H1 (cell line): ENCODE data around the gene MAPK8IP2. TPM values are rescaled to one million over a fixed set of nuclear protein-coding genes. Genes with fewer than 3 reads are reported as not detected.

Experiments
- CTCF ChIA-PET: fragments of 300-600 bp; sonication (Branson Sonifier 250); formaldehyde crosslinking; loops from one replicate; lab custom pipeline; 2021; ENCODE audit not compliant: partially characterized antibody; lab: Charles Lee
- POLR2A ChIA-PET: fragments of 300-600 bp; sonication (Branson Sonifier 250); formaldehyde crosslinking; loops from one replicate; lab custom pipeline; 2021; ENCODE audit warnings: inconsistent platforms; ENCODE audit not compliant: partially characterized antibody; lab: Charles Lee
- DNase-seq, 2 experiments: peaks; one replicate each; pipeline versions ENCODE4 v3.0.0 to v3.0.0-alpha.2; 2010 to 2022; ENCODE audit warnings: low spot score in 2 of 2, low read depth in 1 of 2, mixed read lengths in 1 of 2
- FAIRE-seq: peaks from 2 replicates; lab custom pipeline; 2011; peaks lifted over from hg19 to GRCh38; lab: Jason Lieb, UNC
- H2AFZ ChIP-seq: 2 replicates; pipeline ENCODE4 v1.8.1; 2012; ENCODE audit warnings: low read length, inconsistent platforms
- H2AK5ac ChIP-seq: 2 replicates; pipeline ENCODE4 v1.6.1; 2013; ENCODE audit warnings: low read depth, low read length
- H2BK120ac ChIP-seq: replicated peaks from 2 replicates; pipeline ENCODE3; 2013; ENCODE audit warnings: low read depth, low read length, inconsistent platforms
- H2BK12ac ChIP-seq: 2 replicates; pipeline ENCODE4 v1.6.1; 2013; ENCODE audit warnings: low read depth, low read length
- H2BK15ac ChIP-seq: 2 replicates; pipeline ENCODE4 v1.6.1; 2013; ENCODE audit warnings: low read length
- H2BK20ac ChIP-seq: 2 replicates; pipeline ENCODE4 v1.6.1; 2013; ENCODE audit warnings: low read length
- H2BK5ac ChIP-seq: 2 replicates; pipeline ENCODE4 v1.6.1; 2013; ENCODE audit warnings: low read depth, low read length
- H3K14ac ChIP-seq: 2 replicates; pipeline ENCODE4 v1.6.1; 2013; ENCODE audit warnings: inconsistent platforms; ENCODE audit not compliant: insufficient read length
- H3K18ac ChIP-seq: 2 replicates; pipeline ENCODE4 v1.6.1; 2013; ENCODE audit warnings: low read length; ENCODE audit errors: extremely low read depth
- H3K23ac ChIP-seq: 2 replicates; pipeline ENCODE4 v1.6.1; 2013; ENCODE audit warnings: inconsistent platforms; ENCODE audit not compliant: insufficient read length
- H3K23me2 ChIP-seq: 2 replicates; pipeline ENCODE4 v1.6.1; 2013; ENCODE audit warnings: low read depth, low read length
- H3K27ac ChIP-seq: 2 replicates; pipeline ENCODE4 v1.6.1; 2011; ENCODE audit warnings: low read depth, low read length, inconsistent platforms
- H3K27me3 ChIP-seq, 4 experiments: replicated peaks in 1 of 4; 1 replicate in 1 of 4; 2 replicates in 3 of 4; pipeline versions ENCODE4 v1.6.1 to v1.8.1; 2011 to 2013; ENCODE audit warnings: low read length in 3 of 4, mild to moderate bottlenecking in 3 of 4, inconsistent platforms in 2 of 4, mixed read lengths in 2 of 4, moderate library complexity in 1 of 4; ENCODE audit not compliant: control insufficient read depth in 3 of 4, insufficient read depth in 3 of 4; ENCODE audit errors: extremely low read depth in 1 of 4
- H3K36me3 ChIP-seq, 4 experiments: 2 replicates each; pipeline versions ENCODE4 v1.6.1 to v1.8.1; 2011 to 2013; ENCODE audit warnings: mild to moderate bottlenecking in 4 of 4, low read length in 3 of 4, moderate library complexity in 2 of 4, control low read depth in 1 of 4, inconsistent platforms in 1 of 4; ENCODE audit not compliant: insufficient read depth in 4 of 4, control insufficient read depth in 2 of 4
- H3K4ac ChIP-seq: replicated peaks from 2 replicates; pipeline ENCODE3; 2013; ENCODE audit warnings: low read length, low read depth, mixed read lengths, inconsistent platforms; ENCODE audit not compliant: insufficient read length
- H3K4me1 ChIP-seq, 4 experiments: replicated peaks in 1 of 4; 1 replicate in 1 of 4; 2 replicates in 3 of 4; pipeline versions ENCODE4 v1.6.1 to v1.8.1; 2011 to 2013; ENCODE audit warnings: low read length in 3 of 4, inconsistent platforms in 2 of 4, mixed read lengths in 1 of 4; ENCODE audit not compliant: insufficient read depth in 4 of 4, control insufficient read depth in 3 of 4
- H3K4me2 ChIP-seq, 2 experiments: 2 replicates each; pipeline versions ENCODE4 v1.6.1 to v1.8.1; 2011 to 2013; ENCODE audit warnings: low read depth in 2 of 2, low read length in 2 of 2, control low read depth in 1 of 2, inconsistent platforms in 1 of 2, mild to moderate bottlenecking in 1 of 2; ENCODE audit not compliant: insufficient read depth in 1 of 2
- H3K4me3 ChIP-seq, 4 experiments: fragments of 200-600, 300-600 bp in 1 of 4; sonication (generic), shearing (Covaris generic), sonication (Bioruptor Twin) in 1 of 4; 2 replicates each; pipeline versions ENCODE4 v1.5.1 to v1.8.1; 2011 to 2016; ENCODE audit warnings: low read length in 4 of 4, low read depth in 3 of 4, control low read depth in 2 of 4, inconsistent platforms in 2 of 4, mild to moderate bottlenecking in 2 of 4, mixed read lengths in 1 of 4, moderate library complexity in 1 of 4; ENCODE audit not compliant: insufficient read depth in 2 of 4; ENCODE audit errors: extremely low read depth in 1 of 4
- H3K56ac ChIP-seq: replicated peaks from 2 replicates; pipeline ENCODE3; 2013; ENCODE audit warnings: low read depth, mild to moderate bottlenecking, mixed read lengths, low read length, inconsistent platforms; ENCODE audit not compliant: insufficient read length
- H3K79me1 ChIP-seq: 2 replicates; pipeline ENCODE4 v1.6.1; 2013; ENCODE audit warnings: low read depth, low read length, control low read depth
- H3K79me2 ChIP-seq, 2 experiments: 2 replicates each; pipeline versions ENCODE4 v1.6.1 to v1.8.1; 2012 to 2013; ENCODE audit warnings: low read length in 2 of 2, mild to moderate bottlenecking in 2 of 2, inconsistent platforms in 1 of 2; ENCODE audit not compliant: insufficient read depth in 2 of 2, control insufficient read depth in 1 of 2
- H3K9ac ChIP-seq, 4 experiments: replicated peaks in 1 of 4; 1 replicate in 1 of 4; 2 replicates in 3 of 4; pipeline versions ENCODE4 v1.6.1 to v1.8.1; 2011 to 2013; ENCODE audit warnings: low read depth in 3 of 4, low read length in 3 of 4, control low read depth in 2 of 4, mild to moderate bottlenecking in 2 of 4, moderate library complexity in 2 of 4, inconsistent platforms in 1 of 4; ENCODE audit errors: extremely low read depth in 1 of 4
- H3K9me3 ChIP-seq, 2 experiments: 2 replicates each; pipeline versions ENCODE4 v1.6.1 to v1.8.1; 2012 to 2013; ENCODE audit warnings: mild to moderate bottlenecking in 2 of 2, moderate library complexity in 2 of 2, control low read depth in 1 of 2, inconsistent platforms in 1 of 2, low read depth in 1 of 2, low read length in 1 of 2, mixed read lengths in 1 of 2; ENCODE audit not compliant: insufficient read depth in 2 of 2
- H4K20me1 ChIP-seq, 2 experiments: replicated peaks in 1 of 2; 2 replicates each; pipeline versions ENCODE3 to v1.8.1; 2011 to 2013; ENCODE audit warnings: inconsistent platforms in 2 of 2, low read length in 2 of 2, mild to moderate bottlenecking in 1 of 2; ENCODE audit not compliant: insufficient read depth in 2 of 2, control insufficient read depth in 1 of 2
- H4K5ac ChIP-seq: 2 replicates; pipeline ENCODE4 v1.6.1; 2013; ENCODE audit warnings: low read length, low read depth, mixed read lengths, inconsistent platforms; ENCODE audit not compliant: insufficient read length
- H4K8ac ChIP-seq: 2 replicates; pipeline ENCODE4 v1.8.0; 2013; ENCODE audit warnings: mild to moderate bottlenecking, moderate library complexity, low read length, inconsistent platforms; ENCODE audit not compliant: insufficient read depth; ENCODE audit errors: extremely low read depth
- H4K91ac ChIP-seq: replicated peaks from 2 replicates; pipeline ENCODE3; 2013; ENCODE audit warnings: low read length, mixed read lengths, inconsistent platforms; ENCODE audit not compliant: insufficient read length
- ASH2L ChIP-seq: fragments of 200-600, 300-600 bp; sonication (generic); IDR thresholded peaks from one replicate; pipeline ENCODE4 v1.7.1; 2017; ENCODE audit warnings: low read length
- EZH2 ChIP-seq: fragments of 200-600 bp; sonication (generic); IDR thresholded peaks from 2 replicates; pipeline ENCODE4 v1.7.1; 2012; ENCODE audit warnings: low read depth, mild to moderate bottlenecking, moderate library complexity, low read length, inconsistent platforms; ENCODE audit not compliant: severe bottlenecking
- POU5F1 ChIP-seq: IDR thresholded peaks from 2 replicates; pipeline ENCODE4 v1.6.1; 2011; ENCODE audit warnings: low read depth, mild to moderate bottlenecking, low read length, moderate library complexity
- RBBP5 ChIP-seq: IDR thresholded peaks from 2 replicates; pipeline ENCODE4 v1.7.1; 2012; ENCODE audit warnings: low read depth, mild to moderate bottlenecking, inconsistent platforms, low read length, moderate library complexity, borderline replicate concordance
- TCF12 ChIP-seq: IDR thresholded peaks from 2 replicates; pipeline ENCODE4 v1.6.1; 2011; ENCODE audit warnings: low read depth, mild to moderate bottlenecking, low read length
- USF2 ChIP-seq: IDR thresholded peaks from 2 replicates; pipeline ENCODE4 v1.6.1; 2011; ENCODE audit warnings: low read length, improper control_type of control experiment
- YY1 ChIP-seq: IDR thresholded peaks from 2 replicates; pipeline ENCODE4 v1.6.1; 2011; ENCODE audit warnings: low read depth, mild to moderate bottlenecking, low read length
- WGBS, 2 experiments: shearing (Covaris generic) in 1 of 2; methylation state at CpG; one replicate each; pipeline versions ENCODE4 v1.1.6 to v1.1.7; 2013 to 2015; ENCODE audit warnings: low lambda C conversion rate in 2 of 2, mixed read lengths in 2 of 2, inconsistent platforms in 1 of 2, low coverage in 1 of 2, missing lambda C conversion rate in 1 of 2; ENCODE audit not compliant: insufficient replicate concordance in 2 of 2, insufficient coverage in 1 of 2, insufficient read length in 1 of 2; ENCODE audit errors: extremely low coverage in 1 of 2, missing lambda C conversion rate in 1 of 2; 5-methylcytosine and 5-hydroxymethylcytosine counted together
- polyA plus RNA-seq, 7 experiments: library from polyadenylated mRNA; depleted of rRNA in 3 of 7; stranded (reverse) in 5 of 7; unstranded in 2 of 7; fragments of >200 nt in 5 of 7; fragments of 200-250 nt in 2 of 7; gene quantifications; 1 replicate in 5 of 7; 2 replicates in 1 of 7; 4 replicates in 1 of 7; pipeline versions ENCODE4 v1.2.1 to v1.2.3, GENCODE V29; 2011 to 2013; ENCODE audit warnings: missing spikeins in 2 of 7, mixed read lengths in 2 of 7
- total RNA-seq: library from RNA; stranded (reverse); fragmentation: NEBNext Ultra II Directional; extraction: Animal tissue kit (Norgen Biotek cat#: 25700); gene quantifications from 2 replicates; pipeline ENCODE4 v1.2.1, GENCODE V29; 2021

MAPK8IP2 gene
- total and polyA plus RNA-seq, 2 of the 8 experiments (the other 6 are each of a cell fraction or from before 2014, with no cell fraction given) = 1.5 to 5.5 TPM

GRCh38 chr22:50551160-50551752 lies 49.3 kb upstream of the MAPK8IP2 start:
- Histone ChIP-seq H3K9me3 (no peaks in the 10 kb centered on the region), H3K18ac (no peak overlapping the region), H3K79me1 (no peaks in the 10 kb centered on the region), H4K8ac (no peak overlapping the region), H3K23me2 (no peaks in the 10 kb centered on the region), H2BK12ac (no peak overlapping the region), H3K4me3 (no peak overlapping the region), H2AFZ (no peak overlapping the region), H3K4me1 (peaks cover 0 to 5% (median 2%) of the 10 kb centered on the region in 4 experiments; a peak in 3 of 7 replicates), H3K23ac (no peak overlapping the region), H3K14ac (no peak overlapping the region), H3K36me3 (no peaks in the 10 kb centered on the region), H3K27ac (no peak overlapping the region), H2BK120ac (no peak overlapping the region), H3K4me2 (no peak overlapping the region), H4K5ac (no peak overlapping the region), H2BK15ac (no peak overlapping the region), H4K91ac (no peak overlapping the region), H2AK5ac (no peak overlapping the region), H3K9ac (no peak overlapping the region), H3K4ac (no peak overlapping the region), H4K20me1 (no peaks in the 10 kb centered on the region), H3K56ac (no peak overlapping the region), H3K79me2 (no peaks in the 10 kb centered on the region), H2BK20ac (no peak overlapping the region), H2BK5ac (no peak overlapping the region), H3K27me3 (peaks cover 0 to 3% (median under 1%) of the 10 kb centered on the region in 4 experiments; a peak in 3 of 7 replicates)
- 88% methylated on average over 11 of the region's 11 CpGs; no CpG with 5 or more reads in 1 of the 2 experiments for WGBS, 2 experiments
- FAIRE-seq = no peak
- no peak for TF ChIP-seq RBBP5
- no peak for TF ChIP-seq ASH2L
- no peak for TF ChIP-seq POU5F1
- TF ChIP-seq USF2 = no peak
- TF ChIP-seq EZH2 = no peak
- TF ChIP-seq TCF12 = no peak
- no peak for TF ChIP-seq YY1
- ChIA-PET POLR2A (interaction anchor here (1.0 to 1.2 kb wide), 3 partner anchors 19 to 36 kb away, joined by 3 to 4 read pairs (median 3); partner anchors contain the start of gene SCO2), CTCF (interaction anchor here (0.6 to 2.2 kb wide), 5 partner anchors 12 to 149 kb away, joined by 3 to 12 read pairs (median 3); partner anchors contain the start of gene SYCE3)
- no peak for DNase-seq
